Measurements from ENCODE around the gene CD53. TPM values are rescaled to one million over a fixed set of nuclear protein-coding genes. Genes with fewer than 3 reads are reported as not detected.
A peak's percentile ranks its signal among the peaks of the same experiment; 100 is the strongest.
"Not testable (repeated sequence)": the region's sequence is repeated elsewhere in the genome, so short reads cannot be mapped to it uniquely, and the experiment has no call there.

Gene CD53
- total RNA-seq (1.4 and 2.6 TPM in 2 replicates), polyA plus RNA-seq (0.79 and 2.1 TPM in 2 replicates)

- H2AFZ ChIP-seq: no peak within 1 kb of the TSS
- H3K9me3 ChIP-seq (ENCODE audit: low read depth): no peaks in the 10 kb centered on the region
- H3K4me2 ChIP-seq: no peak within 1 kb of the TSS
- TF ChIP-seq EZH2 (IDR thresholded peaks at IDR 0.05; ENCODE audit: borderline replicate concordance): no peak
- TF ChIP-seq EZH2phosphoT487 (IDR thresholded peaks at IDR 0.05; ENCODE audit: low read depth, severe bottlenecking, unreplicated experiment): no peak
- no peak for TF ChIP-seq CTCF (IDR thresholded peaks at IDR 0.05; ENCODE audit: poor library complexity)
- no peaks in the 10 kb centered on the region for H3K4me1 ChIP-seq (ENCODE audit: insufficient read depth)
- H3K27ac ChIP-seq: no peak within 1 kb of the TSS
- H3K9me2 ChIP-seq (replicated peaks; ENCODE audit: insufficient read depth): no peaks in the 10 kb centered on the region
- 72% methylated on average over 11 of the region's 11 CpGs for WGBS (ENCODE audit: low lambda C conversion rate, missing lambda C conversion rate)
- H3K4me3 ChIP-seq: no peak within 1 kb of the TSS
- no peak for DNase-seq (ENCODE audit: low spot score)
- no peaks in the 10 kb centered on the region for H3K36me3 ChIP-seq (replicated peaks; ENCODE audit: insufficient read depth, low read depth)
- no peaks in the 10 kb centered on the region for H4K20me1 ChIP-seq (ENCODE audit: insufficient read depth, poor library complexity, severe bottlenecking)
- H3K79me2 ChIP-seq: no peaks in the 10 kb centered on the region
- no peaks in the 10 kb centered on the region for H3K27me3 ChIP-seq
Observed at GRCh38 chr1:110872745-110873720, at the start of gene CD53. Gene CD53, plus strand, starts transcription at chr1:110873148. Its CDS starts 18,261 bp downstream, at chr1:110891409.

GRCh38 chr1:110824192-110824591 is 48.8 kb upstream of the CD53 start:
- Histone ChIP-seq H3K36me3 (replicated peaks; ENCODE audit: insufficient read depth, low read depth) (no peaks in the 10 kb centered on the region), H3K79me2 (no peaks in the 10 kb centered on the region), H2AFZ (no peak overlapping the region), H3K4me2 (no peak overlapping the region), H3K9me2 (replicated peaks; ENCODE audit: insufficient read depth) (no peaks in the 10 kb centered on the region), H3K27ac (no peak overlapping the region), H3K9me3 (ENCODE audit: low read depth) (no peaks in the 10 kb centered on the region), H3K4me3 (no peak overlapping the region), H3K27me3 (no peaks in the 10 kb centered on the region), H4K20me1 (ENCODE audit: insufficient read depth, poor library complexity, severe bottlenecking) (no peaks in the 10 kb centered on the region), H3K4me1 (ENCODE audit: insufficient read depth) (no peaks in the 10 kb centered on the region)
- 92% methylated on average over 3 of the region's 4 CpGs for WGBS (ENCODE audit: low lambda C conversion rate, missing lambda C conversion rate)
- TF ChIP-seq CTCF (IDR thresholded peaks at IDR 0.05; ENCODE audit: poor library complexity): no peak
- no peak for TF ChIP-seq EZH2phosphoT487 (IDR thresholded peaks at IDR 0.05; ENCODE audit: low read depth, severe bottlenecking, unreplicated experiment)
- TF ChIP-seq EZH2 (IDR thresholded peaks at IDR 0.05; ENCODE audit: borderline replicate concordance): no peak
- DNase-seq (ENCODE audit: low spot score): no peak

GRCh38 chr1:110829955-110830553 is 42.9 kb upstream of the CD53 start:
- Histone ChIP-seq H3K9me3 (ENCODE audit: low read depth) (no peaks in the 10 kb centered on the region), H3K27ac (no peak overlapping the region), H3K36me3 (replicated peaks; ENCODE audit: insufficient read depth, low read depth) (no peaks in the 10 kb centered on the region), H3K4me3 (no peak overlapping the region), H3K27me3 (no peaks in the 10 kb centered on the region), H3K9me2 (replicated peaks; ENCODE audit: insufficient read depth) (no peaks in the 10 kb centered on the region), H3K79me2 (no peaks in the 10 kb centered on the region), H3K4me1 (ENCODE audit: insufficient read depth) (no peaks in the 10 kb centered on the region), H3K4me2 (no peak overlapping the region), H2AFZ (no peak overlapping the region), H4K20me1 (ENCODE audit: insufficient read depth, poor library complexity, severe bottlenecking) (no peaks in the 10 kb centered on the region)
- TF ChIP-seq CTCF (IDR thresholded peaks at IDR 0.05; ENCODE audit: poor library complexity) (peak; percentile 44), EZH2phosphoT487 (IDR thresholded peaks at IDR 0.05; ENCODE audit: low read depth, severe bottlenecking, unreplicated experiment) (no peak)
- whole genome bisulfite sequencing (ENCODE audit: low lambda C conversion rate, missing lambda C conversion rate): 55% methylated on average over 5 of the region's 5 CpGs
- DNase-seq (ENCODE audit: low spot score): peak; percentile 53

- not testable (repeated sequence) for H3K9me3 ChIP-seq (ENCODE audit: low read depth); H3K4me1 ChIP-seq (ENCODE audit: insufficient read depth); H3K79me2 ChIP-seq; H3K9me2 ChIP-seq (replicated peaks; ENCODE audit: insufficient read depth); H2AFZ ChIP-seq; H3K36me3 ChIP-seq (replicated peaks; ENCODE audit: insufficient read depth, low read depth); H3K27me3 ChIP-seq; DNase-seq (ENCODE audit: low spot score); H4K20me1 ChIP-seq (ENCODE audit: insufficient read depth, poor library complexity, severe bottlenecking); H3K4me2 ChIP-seq; H3K4me3 ChIP-seq; H3K27ac ChIP-seq
- WGBS (ENCODE audit: low lambda C conversion rate, missing lambda C conversion rate): 76% methylated on average over 3 of the region's 3 CpGs
Observed at GRCh38 chr1:110833779-110834178, 39.2 kb upstream of the CD53 start.
